Measurements from ENCODE around the gene AKAP1. TPM values are rescaled to one million over a fixed set of nuclear protein-coding genes. Genes with fewer than 3 reads are reported as not detected.

Gene AKAP1, protein sequence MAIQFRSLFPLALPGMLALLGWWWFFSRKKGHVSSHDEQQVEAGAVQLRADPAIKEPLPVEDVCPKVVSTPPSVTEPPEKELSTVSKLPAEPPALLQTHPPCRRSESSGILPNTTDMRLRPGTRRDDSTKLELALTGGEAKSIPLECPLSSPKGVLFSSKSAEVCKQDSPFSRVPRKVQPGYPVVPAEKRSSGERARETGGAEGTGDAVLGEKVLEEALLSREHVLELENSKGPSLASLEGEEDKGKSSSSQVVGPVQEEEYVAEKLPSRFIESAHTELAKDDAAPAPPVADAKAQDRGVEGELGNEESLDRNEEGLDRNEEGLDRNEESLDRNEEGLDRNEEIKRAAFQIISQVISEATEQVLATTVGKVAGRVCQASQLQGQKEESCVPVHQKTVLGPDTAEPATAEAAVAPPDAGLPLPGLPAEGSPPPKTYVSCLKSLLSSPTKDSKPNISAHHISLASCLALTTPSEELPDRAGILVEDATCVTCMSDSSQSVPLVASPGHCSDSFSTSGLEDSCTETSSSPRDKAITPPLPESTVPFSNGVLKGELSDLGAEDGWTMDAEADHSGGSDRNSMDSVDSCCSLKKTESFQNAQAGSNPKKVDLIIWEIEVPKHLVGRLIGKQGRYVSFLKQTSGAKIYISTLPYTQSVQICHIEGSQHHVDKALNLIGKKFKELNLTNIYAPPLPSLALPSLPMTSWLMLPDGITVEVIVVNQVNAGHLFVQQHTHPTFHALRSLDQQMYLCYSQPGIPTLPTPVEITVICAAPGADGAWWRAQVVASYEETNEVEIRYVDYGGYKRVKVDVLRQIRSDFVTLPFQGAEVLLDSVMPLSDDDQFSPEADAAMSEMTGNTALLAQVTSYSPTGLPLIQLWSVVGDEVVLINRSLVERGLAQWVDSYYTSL
- total RNA-seq (10 to 100 TPM; 20.3 to 23.1 TPM), total RNA-seq (34.9 to 117 (median 58.7) reads per million in 172 experiments)
- polyA plus RNA-seq (2013, experiment 1 of 2), result 14.8 TPM
- 17.4 TPM for polyA plus RNA-seq (2013, experiment 2 of 2)

DNA sequence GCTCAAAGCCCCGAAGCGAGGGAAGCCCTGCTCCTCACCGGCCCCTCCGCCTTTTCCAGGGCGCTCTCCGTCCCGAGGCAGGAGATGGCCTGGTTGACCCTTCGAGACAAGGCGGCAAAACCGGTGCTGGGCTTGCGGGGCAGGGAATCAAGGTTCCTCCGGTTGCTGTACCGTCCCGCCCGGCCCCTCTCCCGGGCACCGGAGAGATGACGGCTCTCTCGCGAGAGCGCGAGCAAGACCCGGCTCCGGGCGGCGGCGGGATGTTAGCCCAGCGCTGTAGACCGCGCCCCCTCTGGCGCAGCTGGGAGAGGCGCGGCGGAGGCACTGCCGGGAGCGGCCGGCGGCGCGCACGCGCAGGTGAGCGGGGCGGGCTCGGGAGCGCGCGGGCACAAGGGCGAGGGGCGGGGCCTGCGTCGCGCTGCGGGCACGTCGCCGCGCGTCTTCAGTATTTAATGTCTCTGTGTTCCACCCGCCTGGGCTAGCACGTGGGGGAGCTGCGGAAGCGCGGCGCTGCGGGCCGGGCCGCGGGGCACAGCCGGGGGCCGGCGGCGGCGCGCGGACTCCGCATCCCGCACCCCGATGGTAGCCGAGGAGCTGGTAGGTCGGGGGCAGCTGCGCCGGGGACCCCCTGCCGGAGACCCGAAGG is at the start of gene AKAP1:
AKAP1 (plus strand) TSS at position 445 of the 646 bp plus-strand sequence. CDS start 20,219 bp downstream, outside the sequence.
- Histone ChIP-seq H3K4me1 (ENCODE audit: insufficient read depth, low read length) (peaks cover 20% of the 10 kb centered on the region), H3K9me3 (ENCODE audit: control insufficient read depth in 1 of 2, insufficient read depth in 1 of 2, low read length in 2 of 2) (no peaks in the 10 kb centered on the region), H3K4me3 (ENCODE audit: low read length) (peak within 1 kb of the TSS; percentile 89), H3K36me3 (ENCODE audit: insufficient read depth, low read length) (no peaks in the 10 kb centered on the region), H3K27me3 (ENCODE audit: control insufficient read depth in 1 of 2, insufficient read depth in 2 of 2, low read length in 2 of 2) (no peaks in the 10 kb centered on the region), H3K27ac (ENCODE audit: low read depth in 1 of 2, low read length in 2 of 2) (peak within 1 kb of the TSS; percentile 84 to 85)
- DNase-seq (peak; percentile 87 to 99 (median 94)), ATAC-seq (ENCODE audit: poor library complexity) (peak; percentile 88)
- peaks cover 36% of the 10 kb centered on the region for H3K4me1 Mint-ChIP-seq (ENCODE audit: low read depth)
- H3K27me3 Mint-ChIP-seq, result no peaks in the 10 kb centered on the region
- ChIA-PET POLR2A (interaction anchor here (0.8 to 2.5 kb wide), 15 partner anchors 12 to 1242 kb away, joined by 3 to 24 read pairs (median 4); partner anchors contain the start of genes C17orf67, DGKE, DYNLL2 and MKS1), CTCF (interaction anchor here (0.7 to 1.5 kb wide), 4 partner anchors 10 to 922 kb away, joined by 3 to 8 read pairs (median 6); partner anchors contain the start of genes COIL, SCPEP1 and SRSF1)
- TF ChIP-seq, protein P1, sequence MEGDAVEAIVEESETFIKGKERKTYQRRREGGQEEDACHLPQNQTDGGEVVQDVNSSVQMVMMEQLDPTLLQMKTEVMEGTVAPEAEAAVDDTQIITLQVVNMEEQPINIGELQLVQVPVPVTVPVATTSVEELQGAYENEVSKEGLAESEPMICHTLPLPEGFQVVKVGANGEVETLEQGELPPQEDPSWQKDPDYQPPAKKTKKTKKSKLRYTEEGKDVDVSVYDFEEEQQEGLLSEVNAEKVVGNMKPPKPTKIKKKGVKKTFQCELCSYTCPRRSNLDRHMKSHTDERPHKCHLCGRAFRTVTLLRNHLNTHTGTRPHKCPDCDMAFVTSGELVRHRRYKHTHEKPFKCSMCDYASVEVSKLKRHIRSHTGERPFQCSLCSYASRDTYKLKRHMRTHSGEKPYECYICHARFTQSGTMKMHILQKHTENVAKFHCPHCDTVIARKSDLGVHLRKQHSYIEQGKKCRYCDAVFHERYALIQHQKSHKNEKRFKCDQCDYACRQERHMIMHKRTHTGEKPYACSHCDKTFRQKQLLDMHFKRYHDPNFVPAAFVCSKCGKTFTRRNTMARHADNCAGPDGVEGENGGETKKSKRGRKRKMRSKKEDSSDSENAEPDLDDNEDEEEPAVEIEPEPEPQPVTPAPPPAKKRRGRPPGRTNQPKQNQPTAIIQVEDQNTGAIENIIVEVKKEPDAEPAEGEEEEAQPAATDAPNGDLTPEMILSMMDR (IDR thresholded peaks at IDR 0.05), result no peak
- intact Hi-C loops (cut with DNase I, micrococcal nuclease), result loop anchor here (1.0 to 10.0 kb wide), 7 partner anchors 252 to 1660 kb away; partner anchors contain the start of genes C17orf67 (in 1 of the 2), DYNLL2 (in 1 of the 2), MMD (in 1 of the 2) and NOG (in 1 of the 2)
- H3K36me3 Mint-ChIP-seq (ENCODE audit: low read depth), result peaks cover 11% of the 10 kb centered on the region
- H3K4me3 Mint-ChIP-seq, result peak within 1 kb of the TSS; percentile 95
- peak within 1 kb of the TSS; percentile 89 for H3K27ac Mint-ChIP-seq
- H3K9me3 Mint-ChIP-seq, result no peaks in the 10 kb centered on the region

DNA sequence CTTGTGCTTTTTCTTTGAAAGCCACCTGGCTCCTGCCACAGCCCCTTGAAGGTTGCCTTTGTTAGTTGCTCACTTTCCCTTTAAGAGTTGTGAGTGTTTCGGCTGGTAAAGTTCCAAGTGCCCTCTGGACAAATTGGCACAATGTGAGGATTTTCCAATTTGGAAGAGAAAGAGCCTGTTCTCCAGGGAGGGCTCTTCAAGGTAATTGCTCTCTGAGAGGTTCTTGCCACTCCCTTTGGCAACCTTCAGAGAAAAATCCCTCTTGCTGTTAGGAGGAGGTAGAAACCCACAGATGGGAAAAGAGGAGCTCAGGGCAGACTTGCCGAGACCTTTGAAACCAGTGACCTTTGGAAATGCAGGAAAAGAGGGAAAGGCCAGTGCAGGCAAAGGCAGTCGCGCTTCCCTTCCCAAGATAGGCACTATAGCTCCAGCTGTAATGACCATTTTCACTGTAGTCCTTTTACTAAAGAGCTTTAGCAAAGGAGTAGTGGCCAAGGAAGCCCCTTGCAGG is 49.0 kb upstream of the AKAP1 start:
- Histone ChIP-seq H3K4me1 (ENCODE audit: insufficient read depth, low read length) (no peaks in the 10 kb centered on the region), H3K27me3 (ENCODE audit: control insufficient read depth in 1 of 2, insufficient read depth in 2 of 2, low read length in 2 of 2) (peaks cover 8 to 12% of the 10 kb centered on the region in 2 experiments), H3K36me3 (ENCODE audit: insufficient read depth, low read length) (no peaks in the 10 kb centered on the region), H3K9me3 (ENCODE audit: control insufficient read depth in 1 of 2, insufficient read depth in 1 of 2, low read length in 2 of 2) (no peaks in the 10 kb centered on the region), H3K4me3 (ENCODE audit: low read length) (no peak overlapping the region), H3K27ac (ENCODE audit: low read depth in 1 of 2, low read length in 2 of 2) (no peak overlapping the region)
- Mint-ChIP-seq H3K36me3 (ENCODE audit: low read depth) (no peaks in the 10 kb centered on the region), H3K9me3 (no peaks in the 10 kb centered on the region), H3K27me3 (peaks cover 47% of the 10 kb centered on the region), H3K4me1 (ENCODE audit: low read depth) (no peaks in the 10 kb centered on the region), H3K27ac (no peak overlapping the region), H3K4me3 (no peak overlapping the region)
- TF ChIP-seq, protein P1 (IDR thresholded peaks at IDR 0.05), result no peak
- CTCF ChIA-PET, result no interaction called here
- intact Hi-C loops (cut with DNase I, micrococcal nuclease), result loop anchor here in 1 of 2 experiments (1.0 kb wide), 1 partner anchor 29 kb away; no protein-coding TSS in a partner anchor
- POLR2A ChIA-PET, result no interaction called here
- DNase-seq, result no peak
- no peak for ATAC-seq (ENCODE audit: poor library complexity)

Data from CD4-positive, alpha-beta T cell (primary cell).